ENCODE measurements around the gene SGTA. TPM values are rescaled to one million over a fixed set of nuclear protein-coding genes. Genes with fewer than 3 reads are reported as not detected.

SGTA gene
- total and polyA plus RNA-seq, 9 of the 15 experiments (the other 6 are each of a cell fraction or from before 2014, with no cell fraction given): 1.4 to 110 (median 49.9) TPM

DNA sequence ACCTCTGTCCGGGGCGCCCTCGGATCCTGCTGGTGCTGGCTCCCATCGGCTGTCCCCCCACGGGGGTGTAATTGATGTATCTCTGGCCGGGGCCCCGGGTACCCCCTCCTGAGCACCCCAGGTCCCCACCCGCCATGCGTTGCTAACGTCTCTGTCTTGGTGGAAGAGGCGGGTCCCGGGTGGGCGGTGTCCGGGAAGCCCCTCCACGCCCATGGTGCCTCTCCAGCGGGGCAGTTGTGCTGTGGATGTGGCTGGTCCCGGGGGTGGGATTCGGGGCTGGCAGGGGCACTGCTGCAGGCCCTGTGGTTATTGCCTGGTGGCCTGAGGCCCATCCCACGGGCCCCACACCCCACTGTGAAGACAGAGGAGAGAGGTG, 66.8 kb downstream of the SGTA start:
- H3K36me3 ChIP-seq (ENCODE audit: control insufficient read depth, insufficient read depth, low read length): no peaks in the 10 kb centered on the region
- intact Hi-C loops (cut with micrococcal nuclease) (no loop called here), in situ Hi-C loops (cut with MboI) (no loop called here)
- ChIA-PET CTCF (ENCODE audit: low intra/inter-chr PET ratio) (no interaction called here), POLR2A (no interaction called here)
- BruUV-seq (replicated peaks): no TSS peak
- 82% methylated on average over 6 of the region's 19 CpGs for WGBS (ENCODE audit: insufficient coverage, low coverage, missing lambda C conversion rate)
- no peaks in the 10 kb centered on the region for H4K20me1 ChIP-seq (replicated peaks; ENCODE audit: control insufficient read depth, insufficient read depth, low read length)
- H3K9me3 ChIP-seq (replicated peaks; ENCODE audit: control insufficient read depth, insufficient read depth, low read depth, low read length): 0 out of 2 replicates have a peak, but pooled peaks cover 4% of the 10 kb centered on the region
- no peak for ATAC-seq
- H3K27ac ChIP-seq (ENCODE audit: extremely low read depth, low read depth, low read length): no peak overlapping the region
- H3K79me2 ChIP-seq (ENCODE audit: control insufficient read depth, insufficient read depth, low read length): no peaks in the 10 kb centered on the region
- no peak overlapping the region for H3K4me2 ChIP-seq (ENCODE audit: insufficient read depth, low read length)
- H2AFZ ChIP-seq (ENCODE audit: low read depth, low read length): no peak overlapping the region
- DNase-seq (ENCODE audit: extremely low read depth in 1 of 4, low spot score in 3 of 4): no peak
- no peak overlapping the region for H3K9ac ChIP-seq (ENCODE audit: insufficient read depth in 1 of 2, low read depth in 2 of 2, low read length in 2 of 2)
- peak; percentile 26; the same call in 1 of the 2 replicates for TF ChIP-seq POLR2G (IDR thresholded peaks at IDR 0.05; ENCODE audit: low read depth, low read length)
- no peak for TF ChIP-seq CHD2 (IDR thresholded peaks at IDR 0.05; ENCODE audit: low read depth, low read length)
- no peak for TF ChIP-seq XRCC5 (IDR thresholded peaks at IDR 0.05; ENCODE audit: low read depth, low read length)
- FAIRE-seq: no peak
- H3K4me3 ChIP-seq: no peak overlapping the region
- H3K4me1 ChIP-seq (replicated peaks in 1 of 2; ENCODE audit: control insufficient read depth in 2 of 2, insufficient read depth in 2 of 2, low read length in 2 of 2): peaks cover 0 to 26% of the 10 kb centered on the region in 2 experiments; a peak in 3 of 5 replicates
- H3K27me3 ChIP-seq (ENCODE audit: control insufficient read depth in 2 of 2, insufficient read depth in 2 of 2, low read length in 2 of 2): peaks cover 0 to 8% of the 10 kb centered on the region in 2 experiments; a peak in 1 of 5 replicates
- H3K9me1 ChIP-seq (ENCODE audit: control insufficient read depth, insufficient read depth, low read length): no peaks in the 10 kb centered on the region

DNA sequence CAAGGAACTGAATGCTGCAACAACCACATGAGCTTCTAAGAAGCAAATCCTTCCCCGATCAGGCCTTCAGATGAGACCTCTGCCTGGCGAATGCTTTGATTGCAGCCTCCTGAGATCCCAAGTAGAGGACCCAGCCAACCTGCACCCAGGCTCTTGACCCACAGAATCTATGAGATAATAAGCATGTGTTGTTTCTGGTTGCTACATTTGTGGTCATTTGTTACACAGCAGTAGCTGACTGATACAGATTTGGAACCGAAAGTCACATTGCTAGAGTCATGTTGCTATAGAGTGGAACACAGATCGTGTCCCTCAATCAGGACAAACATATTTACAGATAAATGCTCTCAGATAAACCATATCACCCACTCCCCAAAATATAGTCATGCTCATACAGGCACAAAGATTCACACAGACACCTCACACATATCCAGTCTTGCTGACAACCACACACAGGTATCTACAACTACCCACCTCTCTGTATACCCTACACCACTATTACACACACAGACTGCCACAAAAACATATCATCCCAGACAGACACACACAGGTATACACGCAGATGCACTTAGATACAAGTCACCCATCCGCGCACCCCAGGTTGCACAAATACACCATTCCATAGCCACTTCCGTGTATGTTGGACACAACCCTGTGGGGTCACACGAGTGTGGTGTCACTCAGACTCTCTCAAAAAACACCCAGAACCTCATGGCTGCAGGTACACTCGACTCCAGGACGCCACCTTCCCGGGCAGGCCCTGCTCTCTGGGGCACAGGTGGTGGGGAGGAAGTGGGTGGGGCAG, 67.4 kb downstream of the SGTA start:
- WGBS (ENCODE audit: insufficient coverage, low coverage, missing lambda C conversion rate): 77% methylated on average over 12 of the region's 12 CpGs
- Histone ChIP-seq H3K9ac (ENCODE audit: insufficient read depth in 1 of 2, low read depth in 2 of 2, low read length in 2 of 2) (no peak overlapping the region), H3K27me3 (ENCODE audit: control insufficient read depth in 2 of 2, insufficient read depth in 2 of 2, low read length in 2 of 2) (peaks cover 0 to 11% of the 10 kb centered on the region in 2 experiments; a peak in 1 of 5 replicates), H3K4me1 (replicated peaks in 1 of 2; ENCODE audit: control insufficient read depth in 2 of 2, insufficient read depth in 2 of 2, low read length in 2 of 2) (peaks cover 0 to 21% of the 10 kb centered on the region in 2 experiments; a peak in 3 of 5 replicates), H3K79me2 (ENCODE audit: control insufficient read depth, insufficient read depth, low read length) (no peaks in the 10 kb centered on the region), H3K4me3 (no peak overlapping the region), H3K4me2 (ENCODE audit: insufficient read depth, low read length) (no peak overlapping the region), H3K9me1 (ENCODE audit: control insufficient read depth, insufficient read depth, low read length) (no peaks in the 10 kb centered on the region), H3K9me3 (replicated peaks; ENCODE audit: control insufficient read depth, insufficient read depth, low read depth, low read length) (0 out of 2 replicates have a peak, but pooled peaks cover 4% of the 10 kb centered on the region), H4K20me1 (replicated peaks; ENCODE audit: control insufficient read depth, insufficient read depth, low read length) (no peaks in the 10 kb centered on the region), H3K36me3 (ENCODE audit: control insufficient read depth, insufficient read depth, low read length) (no peaks in the 10 kb centered on the region), H2AFZ (ENCODE audit: low read depth, low read length) (no peak overlapping the region), H3K27ac (ENCODE audit: extremely low read depth, low read depth, low read length) (no peak overlapping the region)
- ChIA-PET POLR2A (no interaction called here), CTCF (ENCODE audit: low intra/inter-chr PET ratio) (no interaction called here)
- BruUV-seq (replicated peaks): no TSS peak
- ATAC-seq (no peak), FAIRE-seq (no peak), DNase-seq (ENCODE audit: extremely low read depth in 1 of 4, low spot score in 3 of 4) (no peak)
- intact Hi-C loops (cut with micrococcal nuclease) (no loop called here), in situ Hi-C loops (cut with MboI) (no loop called here)
- TF ChIP-seq POLR3G (IDR thresholded peaks at IDR 0.05; ENCODE audit: extremely low read depth, insufficient read length, insufficient replicate concordance) (no peak), HDAC2 (IDR thresholded peaks at IDR 0.05) (peak; percentile 31; the same call in 1 of the 2 replicates), PHF21A (IDR thresholded peaks at IDR 0.05; ENCODE audit: borderline replicate concordance, low read depth) (no peak), WHSC1 (IDR thresholded peaks at IDR 0.05; ENCODE audit: low read length) (no peak), MTA1 (IDR thresholded peaks at IDR 0.05; ENCODE audit: borderline replicate concordance) (no peak), ADNP (tag; IDR thresholded peaks at IDR 0.05) (peak; percentile 81), NR2F6 (CRISPR knock-in tag; IDR thresholded peaks at IDR 0.05) (no peak), BCOR (IDR thresholded peaks at IDR 0.05) (peak; percentile 96), ZBED1 (IDR thresholded peaks at IDR 0.05) (no peak), CBX1 (IDR thresholded peaks at IDR 0.05; ENCODE audit: low read depth) (peak; percentile 74; the same call in 1 of the 2 replicates), TRIM28 (IDR thresholded peaks at IDR 0.05) (peak; percentile 78; the same call in 1 of the 2 replicates), ZNF253 (CRISPR knock-in tag; conservative IDR thresholded peaks at IDR 0.05) (no peak), GATAD2A (IDR thresholded peaks at IDR 0.05) (no peak)
- TF ChIP-seq, protein P1, sequence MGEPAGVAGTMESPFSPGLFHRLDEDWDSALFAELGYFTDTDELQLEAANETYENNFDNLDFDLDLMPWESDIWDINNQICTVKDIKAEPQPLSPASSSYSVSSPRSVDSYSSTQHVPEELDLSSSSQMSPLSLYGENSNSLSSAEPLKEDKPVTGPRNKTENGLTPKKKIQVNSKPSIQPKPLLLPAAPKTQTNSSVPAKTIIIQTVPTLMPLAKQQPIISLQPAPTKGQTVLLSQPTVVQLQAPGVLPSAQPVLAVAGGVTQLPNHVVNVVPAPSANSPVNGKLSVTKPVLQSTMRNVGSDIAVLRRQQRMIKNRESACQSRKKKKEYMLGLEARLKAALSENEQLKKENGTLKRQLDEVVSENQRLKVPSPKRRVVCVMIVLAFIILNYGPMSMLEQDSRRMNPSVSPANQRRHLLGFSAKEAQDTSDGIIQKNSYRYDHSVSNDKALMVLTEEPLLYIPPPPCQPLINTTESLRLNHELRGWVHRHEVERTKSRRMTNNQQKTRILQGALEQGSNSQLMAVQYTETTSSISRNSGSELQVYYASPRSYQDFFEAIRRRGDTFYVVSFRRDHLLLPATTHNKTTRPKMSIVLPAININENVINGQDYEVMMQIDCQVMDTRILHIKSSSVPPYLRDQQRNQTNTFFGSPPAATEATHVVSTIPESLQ (CRISPR knock-in tag; IDR thresholded peaks at IDR 0.05): no peak

Measured in K562 (cell line).